Adrenal gland (tissue), 12 donors: Measurements from ENCODE around the gene POLR1G. TPM values are rescaled to one million over a fixed set of nuclear protein-coding genes. Genes with fewer than 3 reads are reported as not detected.
A peak's percentile ranks its signal among the peaks of the same experiment; 100 is the strongest.
"Not testable (repeated sequence)": the region's sequence is repeated elsewhere in the genome, so short reads cannot be mapped to it uniquely, and the experiment has no call there.

Experiments
- DNase-seq, 7 donors: peaks; one replicate each; pipeline ENCODE4 v3.0.0-alpha.2; 2019 to 2020
- H3K27ac ChIP-seq, 5 donors: fragments of 200-600 bp; sonication (generic) in 4 of 5; 1 replicate in 3 of 5; 2 replicates in 2 of 5; pipeline versions ENCODE4 v1.5.1 to v1.8.0; 2016 to 2020; ENCODE audit warnings: mild to moderate bottlenecking in 1 of 5
- H3K27me3 ChIP-seq: fragments of 200-600 bp; 2 replicates; pipeline ENCODE4 v1.8.0; 2021
- H3K36me3 ChIP-seq, 2 donors: fragments of 200-600 bp; replicated peaks in 1 of 2; 1 replicate in 1 of 2; 2 replicates in 1 of 2; pipeline versions ENCODE4 v1.5.1 to v1.8.0; 2018 to 2022
- H3K4me1 ChIP-seq, 2 donors: fragments of 200-600 bp; replicated peaks in 1 of 2; 1 replicate in 1 of 2; 2 replicates in 1 of 2; pipeline versions ENCODE4 v1.5.1 to v1.8.0; 2018 to 2021
- H3K4me3 ChIP-seq, 4 donors: fragments of 200-600 bp; sonication (generic) in 3 of 4; one replicate each; pipeline ENCODE4 v1.5.1; 2016 to 2018
- H3K9me3 ChIP-seq, 3 donors: fragments of 200-600 bp; sonication (generic) in 1 of 3; replicated peaks in 1 of 3; 1 replicate in 2 of 3; 2 replicates in 1 of 3; pipeline versions ENCODE4 v1.5.1 to v1.8.0; 2016 to 2021
- POLR2A ChIP-seq, 2 donors: fragments of 450-650 bp; IDR thresholded peaks; one replicate each; pipeline ENCODE4 v1.6.1; 2017; ENCODE audit warnings: antibody characterized with exemption in 2 of 2, mild to moderate bottlenecking in 2 of 2, moderate library complexity in 1 of 2
- WGBS, 4 donors: extraction: QIAGEN DNeasy Blood & Tissue Kit in 2 of 4; methylation state at CpG; one replicate each; pipeline versions ENCODE4 v1.1.5 to v1.1.7; 2013 to 2017; 5-methylcytosine and 5-hydroxymethylcytosine counted together
- intact Hi-C, 2 donors: fragments of 100-400 bp; cut with DNase I; formaldehyde crosslinking; loops; one replicate each; pipeline versions ENCODE4 v1.14.1 to v1.15.0; 2022 to 2023
- polyA plus RNA-seq, 3 donors: library from polyadenylated mRNA; stranded (reverse); fragments of 200-250 nt in 2 of 3; fragments of 350-450 nt in 1 of 3; fragmentation: Illumina TruSeq in 1 of 3; extraction: RNeasy Lipid Tissue Mini Kit (QIAGEN cat#74804) in 1 of 3; gene quantifications; one replicate each; pipeline ENCODE4 v1.2.3, GENCODE V29; 2013 to 2014
- total RNA-seq, 9 donors: library from RNA; depleted of rRNA in 4 of 9; stranded (reverse); fragments of >200 nt in 4 of 9; fragments of 120-200 nt in 1 of 9; fragmentation: NEBNext Ultra II Directional in 1 of 9; extraction: Animal tissue kit (Norgen Biotek cat#: 25700) in 1 of 9; gene quantifications; one replicate each; pipeline versions ENCODE4 v1.1.0 to v1.2.4, GENCODE V29; 2013 to 2023
- TF ChIP-seq, protein P1 (sequence below), 6 experiments: fragments of 450-650 bp in 4 of 6; fragments of 200-600 bp in 2 of 6; sonication (generic) in 1 of 6; IDR thresholded peaks; 1 replicate in 5 of 6; 2 replicates in 1 of 6; pipeline versions ENCODE4 v1.5.1 to v1.8.0; 2016 to 2021; ENCODE audit warnings: antibody characterized with exemption in 6 of 6, mild to moderate bottlenecking in 2 of 6, moderate library complexity in 1 of 6
- donor health status: healthy with polysubstance abuse.
- donor health status: Bipolar disorder and iron deficiency.
- donor health status: DM: yes; HTN: yes; CAD: no.
- donor health status: DM: no; HTN: no; CAD: no.
- donor health status: DM: no; HTN: no; CAD: no.
- donor health status: DM: yes; HTN: yes; CAD: no.

The POLR1G gene
- total and polyA plus RNA-seq, 12 donors: 3.1 to 11.3 (median 6.7) TPM

DNA sequence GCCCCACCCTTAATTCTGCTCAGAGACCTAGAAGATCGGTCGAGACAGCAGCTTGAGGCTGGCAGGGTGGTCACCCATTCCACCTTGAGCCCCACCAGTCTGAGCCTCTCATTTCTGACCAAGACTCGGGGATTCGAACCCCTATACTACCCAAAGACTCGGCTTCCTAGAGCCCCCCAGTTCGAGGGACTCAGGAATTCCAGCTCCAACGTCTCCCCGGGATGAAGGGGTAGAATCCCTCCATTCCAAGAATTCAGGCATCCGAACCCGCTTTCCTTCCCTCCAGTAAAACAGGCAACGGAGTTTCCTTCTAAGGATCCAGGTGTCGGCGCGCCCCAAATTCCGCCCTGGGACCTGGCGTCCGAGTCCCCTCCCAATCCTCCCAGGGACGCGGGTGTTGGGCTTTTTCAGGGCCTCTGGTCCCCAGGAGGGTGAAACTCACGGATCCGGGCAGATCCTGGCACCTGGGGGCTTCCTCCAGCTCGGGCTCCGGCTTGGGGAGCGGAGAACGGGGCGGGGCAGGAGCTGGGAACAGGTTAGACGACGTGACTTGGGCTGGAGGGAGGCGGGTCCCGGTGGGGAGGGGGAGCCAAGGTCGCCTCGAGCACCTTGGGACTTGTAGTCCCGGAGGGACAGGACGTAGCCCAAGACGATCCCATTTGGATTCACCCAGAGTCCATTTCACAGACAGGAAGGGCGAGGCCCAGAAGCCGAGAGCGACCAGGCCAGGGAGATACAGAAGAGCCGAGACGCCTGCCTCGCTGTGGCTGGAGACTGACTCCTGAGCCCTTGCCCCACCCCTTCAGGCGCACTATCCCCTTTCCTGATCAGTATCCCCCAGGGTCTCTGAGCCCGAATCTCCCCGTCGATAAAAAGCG is 1.6 kb upstream of the POLR1G start, which contains the start of gene PPP1R13L:
Gene PPP1R13L (minus strand): TSS at position 513 of the 878 bp plus-strand sequence. CDS start 6,751 bp downstream, outside the sequence.
- no peaks in the 10 kb centered on the region for H3K9me3 ChIP-seq
- peak; percentile 84 to 92 (median 91) for DNase-seq
- H3K27ac ChIP-seq: peak within 1 kb of the TSS; percentile 78 to 94 (median 92)
- intact Hi-C loops: no loop called here
- no peaks in the 10 kb centered on the region for H3K36me3 ChIP-seq
- TF ChIP-seq, protein P1, sequence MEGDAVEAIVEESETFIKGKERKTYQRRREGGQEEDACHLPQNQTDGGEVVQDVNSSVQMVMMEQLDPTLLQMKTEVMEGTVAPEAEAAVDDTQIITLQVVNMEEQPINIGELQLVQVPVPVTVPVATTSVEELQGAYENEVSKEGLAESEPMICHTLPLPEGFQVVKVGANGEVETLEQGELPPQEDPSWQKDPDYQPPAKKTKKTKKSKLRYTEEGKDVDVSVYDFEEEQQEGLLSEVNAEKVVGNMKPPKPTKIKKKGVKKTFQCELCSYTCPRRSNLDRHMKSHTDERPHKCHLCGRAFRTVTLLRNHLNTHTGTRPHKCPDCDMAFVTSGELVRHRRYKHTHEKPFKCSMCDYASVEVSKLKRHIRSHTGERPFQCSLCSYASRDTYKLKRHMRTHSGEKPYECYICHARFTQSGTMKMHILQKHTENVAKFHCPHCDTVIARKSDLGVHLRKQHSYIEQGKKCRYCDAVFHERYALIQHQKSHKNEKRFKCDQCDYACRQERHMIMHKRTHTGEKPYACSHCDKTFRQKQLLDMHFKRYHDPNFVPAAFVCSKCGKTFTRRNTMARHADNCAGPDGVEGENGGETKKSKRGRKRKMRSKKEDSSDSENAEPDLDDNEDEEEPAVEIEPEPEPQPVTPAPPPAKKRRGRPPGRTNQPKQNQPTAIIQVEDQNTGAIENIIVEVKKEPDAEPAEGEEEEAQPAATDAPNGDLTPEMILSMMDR (IDR thresholded peaks at IDR 0.05): no peak
- TF ChIP-seq POLR2A (IDR thresholded peaks at IDR 0.05): peak in 1 of 2 donors; percentile 55
- H3K27me3 ChIP-seq: no peaks in the 10 kb centered on the region
- peaks cover 21 to 30% of the 10 kb centered on the region in 2 donors for H3K4me1 ChIP-seq
- 4 to 13% (median 6%) methylated on average over 12 to 46 of the region's 46 CpGs for WGBS, 4 donors
- H3K4me3 ChIP-seq: peak within 1 kb of the TSS; percentile 5 to 78 (median 56)

DNA sequence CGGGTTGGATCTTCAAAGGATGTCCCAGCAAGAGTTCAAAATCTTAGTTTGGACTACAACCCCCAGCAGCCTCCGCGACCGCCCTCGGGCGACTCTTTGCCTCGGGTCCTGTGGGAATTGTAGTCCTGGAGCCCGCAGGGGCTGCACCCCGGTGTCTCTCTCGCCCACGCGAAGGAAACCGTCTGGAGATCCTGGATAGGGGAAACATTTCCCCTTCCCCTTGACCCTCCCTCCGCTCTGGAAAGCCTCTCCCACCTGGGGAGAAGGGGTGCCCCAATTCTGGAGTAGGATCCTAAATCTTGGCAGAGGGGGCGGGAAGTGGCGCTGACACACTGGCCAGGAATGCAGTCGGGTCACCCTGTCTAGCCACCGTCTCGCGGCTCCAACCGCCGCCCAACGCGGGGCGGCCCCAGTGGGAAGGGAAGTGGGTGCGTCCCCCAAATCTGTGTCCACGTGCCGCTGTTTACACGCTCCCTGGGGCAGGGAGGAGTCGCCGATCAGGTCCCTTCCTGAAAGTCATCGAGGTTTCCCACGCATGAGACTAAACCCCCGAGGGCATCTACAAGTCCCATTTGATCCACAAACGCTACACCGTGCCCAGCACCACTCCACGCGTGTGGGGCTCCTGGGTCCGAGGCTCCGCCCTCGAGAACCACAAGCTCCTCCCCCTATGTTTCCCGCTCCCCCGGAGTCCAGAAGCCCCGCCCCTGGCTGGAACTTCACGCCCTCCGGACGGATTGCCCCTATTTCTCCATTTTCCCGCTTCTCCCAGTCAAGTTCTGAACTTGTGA is 814 bp upstream of the POLR1G start:
- WGBS, 4 donors: 0 to 1% (median 0%) methylated on average over 37 to 48 of the region's 48 CpGs
- H3K36me3 ChIP-seq: no peaks in the 10 kb centered on the region
- H3K27ac ChIP-seq: peak overlapping the region; percentile 78 to 94 (median 92)
- H3K4me3 ChIP-seq: peak overlapping the region; percentile 5 to 69 (median 56)
- peaks cover 21 to 30% of the 10 kb centered on the region in 2 donors for H3K4me1 ChIP-seq
- peak; percentile 86 to 95 (median 92) for DNase-seq
- H3K9me3 ChIP-seq: no peaks in the 10 kb centered on the region
- intact Hi-C loops: no loop called here
- no peaks in the 10 kb centered on the region for H3K27me3 ChIP-seq
- peak in 1 of 2 donors; percentile 41 for TF ChIP-seq POLR2A (IDR thresholded peaks at IDR 0.05)
- TF ChIP-seq, protein P1 (IDR thresholded peaks at IDR 0.05): no peak

DNA sequence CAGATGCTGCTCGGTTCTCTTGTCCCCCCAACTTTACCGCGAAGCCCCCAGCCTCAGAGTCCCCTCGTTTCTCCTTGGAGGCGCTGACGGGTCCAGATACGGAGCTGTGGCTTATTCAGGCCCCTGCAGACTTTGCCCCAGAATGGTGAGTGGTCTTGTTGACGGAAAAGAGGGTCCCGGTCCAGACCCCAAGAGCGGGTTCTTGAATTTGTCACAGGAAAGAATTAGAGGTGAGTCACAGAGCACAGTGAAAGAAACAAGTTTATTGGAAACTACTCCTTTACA is 589 bp downstream of the POLR1G start:
- TF ChIP-seq, protein P1 (IDR thresholded peaks at IDR 0.05): no peak
- no peak for TF ChIP-seq POLR2A (IDR thresholded peaks at IDR 0.05)
- Histone ChIP-seq H3K4me1 (peaks cover 21 to 30% of the 10 kb centered on the region in 2 donors), H3K27ac (no peak overlapping the region), H3K36me3 (no peaks in the 10 kb centered on the region), H3K4me3 (peak overlapping the region in 2 of 4 donors; percentile 47 to 65), H3K9me3 (no peaks in the 10 kb centered on the region), H3K27me3 (no peaks in the 10 kb centered on the region)
- intact Hi-C loops: no loop called here
- no peak for DNase-seq
- WGBS, 4 donors: 0 to 1% (median 0%) methylated on average over 6 to 10 of the region's 10 CpGs

- H3K9me3 ChIP-seq, H3K27ac ChIP-seq, DNase-seq, intact Hi-C loops, H3K27me3 ChIP-seq, H3K36me3 ChIP-seq, H3K4me3 ChIP-seq: not testable (repeated sequence)
- WGBS, 4 donors: 65 to 86% (median 77%) methylated on average over 5 of the region's 5 CpGs
- H3K4me1 ChIP-seq: peaks cover 21 to 29% of the 10 kb centered on the region in 2 donors
Measured at GRCh38 chr19:45407585-45407984, 1.1 kb downstream of the POLR1G start.
